Ovary (tissue), 3 donors: ENCODE data around the gene BASP1.

Experiments used
- EP300 ChIP-seq: sonication (generic); formaldehyde crosslinking; IDR thresholded peaks from one replicate; pipeline ENCODE4 v1.6.1; 2017; ENCODE audit warnings: antibody characterized with exemption
- POLR2A ChIP-seq: fragments of 450-650 bp; IDR thresholded peaks from one replicate; pipeline ENCODE4 v1.6.1; 2017; ENCODE audit warnings: antibody characterized with exemption, mild to moderate bottlenecking, moderate library complexity
- TF ChIP-seq, protein P1 (sequence below), 3 donors: fragments of 450-650 bp in 2 of 3; fragments of 200-600 bp in 1 of 3; IDR thresholded peaks; one replicate each; pipeline versions ENCODE4 v1.5.1 to v1.8.0; 2016 to 2022; ENCODE audit warnings: antibody characterized with exemption in 3 of 3, mild to moderate bottlenecking in 1 of 3
- donor health status: DM: no; HTN: no; CAD: no.

DNA sequence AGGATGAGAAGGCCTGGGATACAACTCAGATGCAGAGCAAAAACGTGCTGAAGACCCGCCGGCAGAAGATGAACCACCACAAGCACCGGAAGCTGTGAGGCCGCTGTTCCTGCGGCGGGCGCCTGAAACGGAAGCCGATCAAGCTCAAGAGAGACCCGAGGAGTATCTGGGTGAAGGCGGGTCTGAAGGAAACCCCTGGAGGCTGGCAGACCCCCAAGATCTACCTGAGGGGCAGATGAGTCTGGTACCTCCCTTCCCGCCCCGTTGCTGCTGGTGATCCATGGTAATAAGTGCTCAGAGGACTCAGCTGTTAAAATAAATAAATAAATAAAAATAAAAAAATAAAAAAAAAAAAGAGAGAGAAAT is 89.3 kb downstream of the BASP1 start:
- TF ChIP-seq, protein P1, sequence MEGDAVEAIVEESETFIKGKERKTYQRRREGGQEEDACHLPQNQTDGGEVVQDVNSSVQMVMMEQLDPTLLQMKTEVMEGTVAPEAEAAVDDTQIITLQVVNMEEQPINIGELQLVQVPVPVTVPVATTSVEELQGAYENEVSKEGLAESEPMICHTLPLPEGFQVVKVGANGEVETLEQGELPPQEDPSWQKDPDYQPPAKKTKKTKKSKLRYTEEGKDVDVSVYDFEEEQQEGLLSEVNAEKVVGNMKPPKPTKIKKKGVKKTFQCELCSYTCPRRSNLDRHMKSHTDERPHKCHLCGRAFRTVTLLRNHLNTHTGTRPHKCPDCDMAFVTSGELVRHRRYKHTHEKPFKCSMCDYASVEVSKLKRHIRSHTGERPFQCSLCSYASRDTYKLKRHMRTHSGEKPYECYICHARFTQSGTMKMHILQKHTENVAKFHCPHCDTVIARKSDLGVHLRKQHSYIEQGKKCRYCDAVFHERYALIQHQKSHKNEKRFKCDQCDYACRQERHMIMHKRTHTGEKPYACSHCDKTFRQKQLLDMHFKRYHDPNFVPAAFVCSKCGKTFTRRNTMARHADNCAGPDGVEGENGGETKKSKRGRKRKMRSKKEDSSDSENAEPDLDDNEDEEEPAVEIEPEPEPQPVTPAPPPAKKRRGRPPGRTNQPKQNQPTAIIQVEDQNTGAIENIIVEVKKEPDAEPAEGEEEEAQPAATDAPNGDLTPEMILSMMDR (IDR thresholded peaks at IDR 0.05) = no peak
- TF ChIP-seq EP300 (no peak), POLR2A (no peak)
